ENCODE results near the gene ANKRD1.

ANKRD1 gene

GRCh38 chr10:90935581-90936275, 14.8 kb upstream of the ANKRD1 start:
- no peak for DNase-seq

GRCh38 chr10:90930971-90931871, 10.3 kb upstream of the ANKRD1 start:
- DNase-seq: peak; percentile 97

GRCh38 chr10:90930070-90930837, 9.4 kb upstream of the ANKRD1 start:
- peak; percentile 88 for DNase-seq

GRCh38 chr10:90929179-90929578, 8.3 kb upstream of the ANKRD1 start:
- DNase-seq: no peak

GRCh38 chr10:90927293-90927692, 6.4 kb upstream of the ANKRD1 start:
- DNase-seq: no peak

GRCh38 chr10:90925079-90926029, 4.5 kb upstream of the ANKRD1 start:
- no peak for DNase-seq

- DNase-seq: no peak
Measured at GRCh38 chr10:90924552-90924951, 3.7 kb upstream of the ANKRD1 start.

- DNase-seq: no peak
Measured at GRCh38 chr10:90923111-90923731, 2.3 kb upstream of the ANKRD1 start.

GRCh38 chr10:90921906-90922305, 1.0 kb upstream of the ANKRD1 start:
- no peak for DNase-seq

- DNase-seq: no peak
Measured at GRCh38 chr10:90919683-90920574, 958 bp downstream of the ANKRD1 start.

- DNase-seq: no peak
Measured at GRCh38 chr10:90917968-90918318, 2.9 kb downstream of the ANKRD1 start.

- no peak for DNase-seq
Measured at GRCh38 chr10:90917238-90917967, 3.5 kb downstream of the ANKRD1 start.

- DNase-seq: no peak
Measured at GRCh38 chr10:90916392-90917237, 4.3 kb downstream of the ANKRD1 start.

GRCh38 chr10:90915766-90916075, 5.2 kb downstream of the ANKRD1 start:
- no peak for DNase-seq

GRCh38 chr10:90914992-90915765, 5.7 kb downstream of the ANKRD1 start:
- DNase-seq: no peak

- DNase-seq: no peak
Measured at GRCh38 chr10:90913774-90914420, 7.0 kb downstream of the ANKRD1 start.

- no peak for DNase-seq
Measured at GRCh38 chr10:90912854-90913479, 7.9 kb downstream of the ANKRD1 start.
